ENCODE data around the gene ITGA11.

DNA sequence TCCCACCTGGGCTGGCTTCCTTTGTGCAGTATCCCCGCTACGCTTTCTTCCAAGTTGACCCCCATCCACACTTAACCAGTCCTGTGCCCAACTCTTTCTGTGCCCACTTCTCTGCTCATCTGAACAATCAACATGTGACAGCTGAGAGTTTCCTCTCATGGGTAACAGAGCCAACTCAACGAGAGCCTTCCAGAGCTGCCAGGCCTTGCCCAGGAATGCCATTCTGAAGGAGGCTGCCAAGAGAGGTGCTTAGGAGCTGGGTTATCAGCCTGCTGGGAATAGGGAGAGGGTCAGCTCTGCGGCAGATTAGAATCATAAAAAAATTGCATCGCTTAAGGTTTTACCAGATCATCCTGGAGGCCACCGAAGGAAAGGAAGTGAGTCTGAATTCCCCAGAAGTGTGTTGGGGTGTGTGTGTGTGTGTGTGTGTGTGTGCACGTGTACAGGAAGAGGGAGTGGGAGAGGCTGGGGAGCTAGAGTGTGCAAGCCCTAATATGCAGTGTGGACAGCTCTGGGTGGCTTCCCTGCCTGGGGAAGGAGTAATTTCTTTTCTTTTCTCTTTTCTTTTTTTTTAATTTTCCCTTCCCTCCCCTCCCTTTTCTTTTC lies 66.7 kb downstream of the ITGA11 start:
- TF ChIP-seq, protein P1, sequence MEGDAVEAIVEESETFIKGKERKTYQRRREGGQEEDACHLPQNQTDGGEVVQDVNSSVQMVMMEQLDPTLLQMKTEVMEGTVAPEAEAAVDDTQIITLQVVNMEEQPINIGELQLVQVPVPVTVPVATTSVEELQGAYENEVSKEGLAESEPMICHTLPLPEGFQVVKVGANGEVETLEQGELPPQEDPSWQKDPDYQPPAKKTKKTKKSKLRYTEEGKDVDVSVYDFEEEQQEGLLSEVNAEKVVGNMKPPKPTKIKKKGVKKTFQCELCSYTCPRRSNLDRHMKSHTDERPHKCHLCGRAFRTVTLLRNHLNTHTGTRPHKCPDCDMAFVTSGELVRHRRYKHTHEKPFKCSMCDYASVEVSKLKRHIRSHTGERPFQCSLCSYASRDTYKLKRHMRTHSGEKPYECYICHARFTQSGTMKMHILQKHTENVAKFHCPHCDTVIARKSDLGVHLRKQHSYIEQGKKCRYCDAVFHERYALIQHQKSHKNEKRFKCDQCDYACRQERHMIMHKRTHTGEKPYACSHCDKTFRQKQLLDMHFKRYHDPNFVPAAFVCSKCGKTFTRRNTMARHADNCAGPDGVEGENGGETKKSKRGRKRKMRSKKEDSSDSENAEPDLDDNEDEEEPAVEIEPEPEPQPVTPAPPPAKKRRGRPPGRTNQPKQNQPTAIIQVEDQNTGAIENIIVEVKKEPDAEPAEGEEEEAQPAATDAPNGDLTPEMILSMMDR (IDR thresholded peaks at IDR 0.05) = no peak
- TF ChIP-seq, protein P2, sequence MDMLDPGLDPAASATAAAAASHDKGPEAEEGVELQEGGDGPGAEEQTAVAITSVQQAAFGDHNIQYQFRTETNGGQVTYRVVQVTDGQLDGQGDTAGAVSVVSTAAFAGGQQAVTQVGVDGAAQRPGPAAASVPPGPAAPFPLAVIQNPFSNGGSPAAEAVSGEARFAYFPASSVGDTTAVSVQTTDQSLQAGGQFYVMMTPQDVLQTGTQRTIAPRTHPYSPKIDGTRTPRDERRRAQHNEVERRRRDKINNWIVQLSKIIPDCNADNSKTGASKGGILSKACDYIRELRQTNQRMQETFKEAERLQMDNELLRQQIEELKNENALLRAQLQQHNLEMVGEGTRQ (IDR thresholded peaks at IDR 0.05; ENCODE audit: borderline replicate concordance, low read depth, low read length) = no peak
- TF ChIP-seq POLR2AphosphoS5 (IDR thresholded peaks at IDR 0.05; ENCODE audit: low read depth, low read length) (no peak), RCOR1 (IDR thresholded peaks at IDR 0.05; ENCODE audit: low read length) (no peak), NRF1 (IDR thresholded peaks at IDR 0.05; ENCODE audit: low read depth, low read length) (no peak), FOSL2 (IDR thresholded peaks at IDR 0.05; ENCODE audit: borderline replicate concordance, low read depth) (no peak)
- TF ChIP-seq, protein P3, sequence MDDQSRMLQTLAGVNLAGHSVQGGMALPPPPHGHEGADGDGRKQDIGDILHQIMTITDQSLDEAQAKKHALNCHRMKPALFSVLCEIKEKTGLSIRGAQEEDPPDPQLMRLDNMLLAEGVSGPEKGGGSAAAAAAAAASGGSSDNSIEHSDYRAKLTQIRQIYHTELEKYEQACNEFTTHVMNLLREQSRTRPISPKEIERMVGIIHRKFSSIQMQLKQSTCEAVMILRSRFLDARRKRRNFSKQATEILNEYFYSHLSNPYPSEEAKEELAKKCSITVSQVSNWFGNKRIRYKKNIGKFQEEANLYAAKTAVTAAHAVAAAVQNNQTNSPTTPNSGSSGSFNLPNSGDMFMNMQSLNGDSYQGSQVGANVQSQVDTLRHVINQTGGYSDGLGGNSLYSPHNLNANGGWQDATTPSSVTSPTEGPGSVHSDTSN (IDR thresholded peaks at IDR 0.05) = no peak

Data from SK-N-SH (cell line).